ENCODE data around the gene NT5M.

NT5M gene

GRCh38 chr17:17355426-17355825 lies 52.3 kb downstream of the NT5M start:
- DNase-seq (ENCODE audit: low spot score), result no peak

GRCh38 chr17:17356149-17356930 lies 53.2 kb downstream of the NT5M start:
- DNase-seq (ENCODE audit: low spot score), result peak; percentile 79

GRCh38 chr17:17356931-17357270 lies 53.7 kb downstream of the NT5M start:
- DNase-seq (ENCODE audit: low spot score), result no peak

GRCh38 chr17:17358060-17358751 lies 55.0 kb downstream of the NT5M start:
- no peak for DNase-seq (ENCODE audit: low spot score)

- no peak for DNase-seq (ENCODE audit: low spot score)
Measured at GRCh38 chr17:17358866-17359265, 55.7 kb downstream of the NT5M start.

- DNase-seq (ENCODE audit: low spot score), result no peak
Measured at GRCh38 chr17:17359271-17359670, 56.1 kb downstream of the NT5M start.

- DNase-seq (ENCODE audit: low spot score), result no peak
Measured at GRCh38 chr17:17360087-17360730, 57.0 kb downstream of the NT5M start.

GRCh38 chr17:17361543-17361866 lies 58.3 kb downstream of the NT5M start:
- no peak for DNase-seq (ENCODE audit: low spot score)

GRCh38 chr17:17361867-17362539 lies 58.8 kb downstream of the NT5M start:
- no peak for DNase-seq (ENCODE audit: low spot score)

GRCh38 chr17:17362540-17362930 lies 59.4 kb downstream of the NT5M start:
- no peak for DNase-seq (ENCODE audit: low spot score)

GRCh38 chr17:17363638-17364337 lies 60.6 kb downstream of the NT5M start:
- no peak for DNase-seq (ENCODE audit: low spot score)

- DNase-seq (ENCODE audit: low spot score), result no peak
Measured at GRCh38 chr17:17364338-17364667, 61.1 kb downstream of the NT5M start.

GRCh38 chr17:17365476-17366110 lies 62.4 kb downstream of the NT5M start:
- DNase-seq (ENCODE audit: low spot score), result no peak

- no peak for DNase-seq (ENCODE audit: low spot score)
Measured at GRCh38 chr17:17366235-17366634, 63.1 kb downstream of the NT5M start.

GRCh38 chr17:17366941-17367875 lies 64.0 kb downstream of the NT5M start:
- no peak for DNase-seq (ENCODE audit: low spot score)

- no peak for DNase-seq (ENCODE audit: low spot score)
Measured at GRCh38 chr17:17367931-17368330, 64.8 kb downstream of the NT5M start.

GRCh38 chr17:17370711-17371110 lies 67.5 kb downstream of the NT5M start:
- DNase-seq (ENCODE audit: low spot score), result no peak

- no peak for DNase-seq (ENCODE audit: low spot score)
Measured at GRCh38 chr17:17372856-17373520, 69.8 kb downstream of the NT5M start.

- no peak for DNase-seq (ENCODE audit: low spot score)
Measured at GRCh38 chr17:17375841-17376240, 72.7 kb downstream of the NT5M start.

GRCh38 chr17:17376362-17376761 lies 73.2 kb downstream of the NT5M start:
- DNase-seq (ENCODE audit: low spot score), result no peak

Data from hematopoietic multipotent progenitor cell treated with erythropoietin and hydrocortisone succinate and interleukin-3 and kit ligand, for 15 days (in vitro differentiated cells).